WTC11 (cell line): ENCODE results near the gene COIL.

Experiments
- CREM ChIP-seq: sonication (generic); formaldehyde crosslinking; IDR thresholded peaks from 2 replicates; pipeline ENCODE4 v1.8.1; 2022; ENCODE audit warnings: mild to moderate bottlenecking, missing genetic modification reagents, moderate library complexity
- ESRRA ChIP-seq: sonication (generic); formaldehyde crosslinking; IDR thresholded peaks from 2 replicates; pipeline ENCODE4 v1.8.1; 2022; ENCODE audit warnings: mild to moderate bottlenecking, missing genetic modification reagents, borderline replicate concordance
- GABPB1 ChIP-seq: sonication (generic); formaldehyde crosslinking; IDR thresholded peaks from 2 replicates; pipeline ENCODE4 v1.8.1; 2023; ENCODE audit warnings: mild to moderate bottlenecking, missing genetic modification reagents
- GRHL2 ChIP-seq: fragments of 250-450 bp; sonication (Bioruptor Pico); IDR thresholded peaks from 2 replicates; pipeline ENCODE4 v1.8.0; 2022; ENCODE audit warnings: mild to moderate bottlenecking, moderate library complexity; ENCODE audit not compliant: insufficient replicate concordance, severe bottlenecking
- OVOL2 ChIP-seq: fragments of 250-450 bp; sonication (Bioruptor Pico); IDR thresholded peaks from 2 replicates; pipeline ENCODE4 v1.9.0; 2021; ENCODE audit warnings: mild to moderate bottlenecking, borderline replicate concordance
- SMAD3 ChIP-seq: sonication (generic); formaldehyde crosslinking; IDR thresholded peaks from 2 replicates; pipeline ENCODE4 v1.8.0; 2022; ENCODE audit warnings: missing genetic modification reagents, mild to moderate bottlenecking, borderline replicate concordance
- TF ChIP-seq, protein P1 (sequence below): fragments of 200-600 bp; IDR thresholded peaks from 2 replicates; pipeline ENCODE4 v1.8.0; 2022; ENCODE audit warnings: antibody characterized with exemption
- TF ChIP-seq, protein P2 (sequence below): fragments of 250-450 bp; sonication (Bioruptor Pico); IDR thresholded peaks from 2 replicates; pipeline ENCODE4 v2.1.2; 2022; ENCODE audit warnings: mild to moderate bottlenecking, moderate library complexity
- TF ChIP-seq, protein P3 (sequence below): sonication (generic); formaldehyde crosslinking; IDR thresholded peaks from 2 replicates; pipeline ENCODE4 v1.8.1; 2023; ENCODE audit warnings: mild to moderate bottlenecking, missing genetic modification reagents

DNA sequence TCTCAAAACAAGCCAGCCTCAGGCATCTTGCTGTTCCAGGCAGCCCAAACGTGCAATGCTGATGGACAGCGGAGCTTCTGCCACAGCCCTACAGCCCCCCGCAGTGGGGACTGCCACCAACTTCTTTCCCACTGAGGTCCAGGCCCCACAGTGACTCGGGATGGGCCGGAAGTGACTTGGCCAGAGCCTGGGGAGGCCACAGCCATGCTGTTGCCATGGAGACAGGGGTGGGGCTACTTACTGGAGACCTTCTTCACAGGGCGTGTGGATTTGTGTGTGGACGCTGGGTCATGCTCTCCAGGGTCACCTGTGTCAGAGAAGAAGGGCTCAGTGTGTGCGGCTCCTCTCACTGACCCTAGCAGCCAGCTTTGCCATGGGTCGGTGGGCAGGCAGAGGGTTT, 62.0 kb downstream of the COIL start:
- TF ChIP-seq, protein P1, sequence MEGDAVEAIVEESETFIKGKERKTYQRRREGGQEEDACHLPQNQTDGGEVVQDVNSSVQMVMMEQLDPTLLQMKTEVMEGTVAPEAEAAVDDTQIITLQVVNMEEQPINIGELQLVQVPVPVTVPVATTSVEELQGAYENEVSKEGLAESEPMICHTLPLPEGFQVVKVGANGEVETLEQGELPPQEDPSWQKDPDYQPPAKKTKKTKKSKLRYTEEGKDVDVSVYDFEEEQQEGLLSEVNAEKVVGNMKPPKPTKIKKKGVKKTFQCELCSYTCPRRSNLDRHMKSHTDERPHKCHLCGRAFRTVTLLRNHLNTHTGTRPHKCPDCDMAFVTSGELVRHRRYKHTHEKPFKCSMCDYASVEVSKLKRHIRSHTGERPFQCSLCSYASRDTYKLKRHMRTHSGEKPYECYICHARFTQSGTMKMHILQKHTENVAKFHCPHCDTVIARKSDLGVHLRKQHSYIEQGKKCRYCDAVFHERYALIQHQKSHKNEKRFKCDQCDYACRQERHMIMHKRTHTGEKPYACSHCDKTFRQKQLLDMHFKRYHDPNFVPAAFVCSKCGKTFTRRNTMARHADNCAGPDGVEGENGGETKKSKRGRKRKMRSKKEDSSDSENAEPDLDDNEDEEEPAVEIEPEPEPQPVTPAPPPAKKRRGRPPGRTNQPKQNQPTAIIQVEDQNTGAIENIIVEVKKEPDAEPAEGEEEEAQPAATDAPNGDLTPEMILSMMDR, result no peak
- TF ChIP-seq OVOL2 (CRISPR knock-in tag), result no peak
- TF ChIP-seq ESRRA (CRISPR knock-in tag), result no peak
- no peak for TF ChIP-seq GABPB1 (CRISPR knock-in tag)
- TF ChIP-seq CREM (CRISPR knock-in tag), result no peak
- TF ChIP-seq, protein P2, sequence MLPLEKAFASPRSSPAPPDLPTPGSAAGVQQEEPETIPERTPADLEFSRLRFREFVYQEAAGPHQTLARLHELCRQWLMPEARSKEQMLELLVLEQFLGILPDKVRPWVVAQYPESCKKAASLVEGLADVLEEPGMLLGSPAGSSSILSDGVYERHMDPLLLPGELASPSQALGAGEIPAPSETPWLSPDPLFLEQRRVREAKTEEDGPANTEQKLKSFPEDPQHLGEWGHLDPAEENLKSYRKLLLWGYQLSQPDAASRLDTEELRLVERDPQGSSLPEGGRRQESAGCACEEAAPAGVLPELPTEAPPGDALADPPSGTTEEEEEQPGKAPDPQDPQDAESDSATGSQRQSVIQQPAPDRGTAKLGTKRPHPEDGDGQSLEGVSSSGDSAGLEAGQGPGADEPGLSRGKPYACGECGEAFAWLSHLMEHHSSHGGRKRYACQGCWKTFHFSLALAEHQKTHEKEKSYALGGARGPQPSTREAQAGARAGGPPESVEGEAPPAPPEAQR (CRISPR knock-in tag), result no peak
- TF ChIP-seq SMAD3 (CRISPR knock-in tag), result no peak
- TF ChIP-seq GRHL2 (CRISPR knock-in tag), result no peak
- TF ChIP-seq, protein P3, sequence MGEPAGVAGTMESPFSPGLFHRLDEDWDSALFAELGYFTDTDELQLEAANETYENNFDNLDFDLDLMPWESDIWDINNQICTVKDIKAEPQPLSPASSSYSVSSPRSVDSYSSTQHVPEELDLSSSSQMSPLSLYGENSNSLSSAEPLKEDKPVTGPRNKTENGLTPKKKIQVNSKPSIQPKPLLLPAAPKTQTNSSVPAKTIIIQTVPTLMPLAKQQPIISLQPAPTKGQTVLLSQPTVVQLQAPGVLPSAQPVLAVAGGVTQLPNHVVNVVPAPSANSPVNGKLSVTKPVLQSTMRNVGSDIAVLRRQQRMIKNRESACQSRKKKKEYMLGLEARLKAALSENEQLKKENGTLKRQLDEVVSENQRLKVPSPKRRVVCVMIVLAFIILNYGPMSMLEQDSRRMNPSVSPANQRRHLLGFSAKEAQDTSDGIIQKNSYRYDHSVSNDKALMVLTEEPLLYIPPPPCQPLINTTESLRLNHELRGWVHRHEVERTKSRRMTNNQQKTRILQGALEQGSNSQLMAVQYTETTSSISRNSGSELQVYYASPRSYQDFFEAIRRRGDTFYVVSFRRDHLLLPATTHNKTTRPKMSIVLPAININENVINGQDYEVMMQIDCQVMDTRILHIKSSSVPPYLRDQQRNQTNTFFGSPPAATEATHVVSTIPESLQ (CRISPR knock-in tag), result no peak
